Embryonic facial prominence (tissue), 1 donor: ENCODE results near the gene LRRC8D.
"Not testable (repeated sequence)": the region's sequence is repeated elsewhere in the genome, so short reads cannot be mapped to it uniquely, and the experiment has no call there.

Experiments
- DNase-seq: peaks from one replicate; pipeline ENCODE4 v3.0.0-alpha.2; 2016; ENCODE audit errors: extremely low spot score

Gene LRRC8D

DNA sequence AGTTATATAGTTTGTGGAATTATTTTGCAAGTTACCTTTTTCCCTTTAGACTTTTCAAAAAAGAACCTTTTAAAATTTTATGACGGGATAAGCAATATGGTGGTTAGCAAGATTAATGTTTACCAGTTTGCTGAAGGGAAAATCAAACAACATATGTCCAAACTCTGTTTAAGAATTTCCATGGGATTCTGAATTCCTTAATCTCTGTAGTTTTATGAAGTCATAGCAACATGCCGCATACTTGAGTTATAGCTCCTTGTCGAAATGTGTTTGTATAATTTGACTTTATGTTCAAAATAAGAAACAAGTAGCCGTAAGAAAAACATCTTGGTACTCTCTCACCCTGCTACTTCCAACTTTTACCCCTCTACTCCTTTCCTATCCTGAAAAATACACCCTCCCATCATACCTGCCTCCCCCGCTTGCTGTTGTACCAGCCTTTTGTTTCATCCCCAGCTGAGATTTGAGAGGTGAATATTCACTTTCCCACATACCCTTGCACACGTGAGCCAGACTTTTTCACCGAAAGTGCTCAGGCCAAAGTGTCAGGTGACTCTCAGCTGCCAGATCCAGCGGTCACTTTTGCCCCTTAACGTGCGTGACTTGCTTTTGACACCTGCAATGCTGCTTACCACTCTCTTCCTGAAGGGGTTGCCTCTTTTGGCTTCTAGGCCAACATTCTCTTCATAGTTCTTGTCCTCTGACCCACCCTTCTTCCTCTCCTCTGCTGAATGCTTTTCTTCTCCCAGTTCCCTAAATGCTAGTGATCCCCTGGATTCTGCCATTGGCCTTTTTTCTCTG is 90.6 kb downstream of the LRRC8D start:
- no peak for DNase-seq

- DNase-seq = no peak
These were observed 91.2 kb downstream of the LRRC8D start for GRCh38 chr1:89912073-89912472.

DNA sequence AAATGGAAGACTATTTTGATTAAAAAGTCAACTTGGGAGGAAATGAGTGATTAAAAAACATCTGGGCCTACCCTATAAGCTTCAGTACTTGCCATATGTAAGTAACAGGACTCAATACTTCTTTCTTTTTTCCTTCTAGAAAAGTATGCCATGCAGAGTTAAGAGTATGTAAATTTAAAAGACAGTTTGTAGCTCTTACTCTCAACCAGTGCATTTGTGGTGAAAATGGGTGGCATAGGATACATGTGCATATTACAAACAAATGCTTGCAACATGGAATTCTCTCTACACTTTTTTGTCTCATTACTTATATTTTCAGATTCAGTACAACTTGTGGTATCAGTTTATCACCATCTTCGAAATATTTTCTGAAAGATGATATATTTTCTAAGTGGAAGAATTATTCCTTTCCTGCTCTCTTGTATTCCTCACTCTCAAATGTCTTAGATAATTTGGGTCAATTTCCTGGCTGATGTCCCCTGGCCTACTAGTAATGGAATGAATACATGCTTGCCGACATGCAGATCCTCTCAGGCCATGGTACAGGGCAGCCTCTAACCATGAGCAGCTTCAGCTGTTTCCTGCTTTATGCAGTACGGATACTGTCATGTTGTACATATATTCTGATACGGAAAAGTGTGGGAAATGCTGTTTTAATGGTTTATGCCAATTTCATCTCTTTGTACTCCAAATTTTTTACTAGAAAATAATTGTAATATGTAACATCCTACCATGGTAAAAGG is 92.7 kb downstream of the LRRC8D start:
- no peak for DNase-seq

- no peak for DNase-seq
These were observed 96.5 kb downstream of the LRRC8D start for GRCh38 chr1:89917353-89917752.

DNA sequence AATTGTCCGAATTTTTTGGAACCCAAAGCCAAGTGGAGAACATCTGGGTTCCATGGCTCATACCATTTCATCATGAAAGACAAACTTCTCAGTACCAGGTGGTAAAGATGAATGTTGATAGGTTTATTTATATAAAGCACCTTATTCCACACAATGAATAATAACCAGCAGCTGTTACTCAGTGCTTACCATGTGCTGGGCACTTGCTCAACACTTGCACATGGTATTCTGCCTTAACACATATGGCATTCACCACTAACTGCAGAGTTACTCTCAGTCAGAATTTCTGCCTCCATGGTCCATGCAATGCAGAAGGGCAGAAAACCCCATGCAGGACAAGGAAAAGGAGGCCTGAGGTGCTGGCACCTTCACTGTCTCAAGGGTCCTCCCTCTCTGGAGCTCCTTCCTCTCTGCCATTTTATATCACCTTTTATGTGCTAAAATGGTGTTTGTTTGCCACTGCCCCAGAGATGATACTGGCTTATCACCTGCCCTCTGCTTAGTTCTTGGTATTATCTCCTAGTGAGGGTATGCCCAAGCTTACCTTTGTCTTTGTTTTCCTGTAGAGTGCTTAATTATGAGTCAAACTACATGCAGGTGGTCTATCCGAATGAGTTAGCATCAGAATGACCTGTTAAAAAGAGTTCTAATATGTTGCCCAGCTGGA is 97.4 kb downstream of the LRRC8D start:
- DNase-seq = no peak

DNA sequence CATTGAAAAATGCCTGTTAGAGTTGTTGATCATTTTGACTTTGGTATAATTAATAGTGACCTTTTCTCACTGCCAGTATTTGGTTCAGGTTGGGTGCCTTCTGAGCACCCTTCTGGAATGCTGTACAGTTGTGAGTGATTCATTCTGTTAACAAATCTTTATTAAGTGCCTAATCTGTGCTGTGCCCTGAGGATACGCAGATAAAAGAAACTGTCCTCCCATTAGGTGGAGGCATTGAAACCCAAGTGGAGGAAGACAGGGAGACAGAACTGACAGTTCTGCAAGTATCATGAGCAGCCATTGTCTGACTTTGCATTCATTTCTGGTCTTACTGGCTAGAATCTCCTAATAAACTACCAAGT is 97.9 kb downstream of the LRRC8D start:
- DNase-seq = no peak

DNA sequence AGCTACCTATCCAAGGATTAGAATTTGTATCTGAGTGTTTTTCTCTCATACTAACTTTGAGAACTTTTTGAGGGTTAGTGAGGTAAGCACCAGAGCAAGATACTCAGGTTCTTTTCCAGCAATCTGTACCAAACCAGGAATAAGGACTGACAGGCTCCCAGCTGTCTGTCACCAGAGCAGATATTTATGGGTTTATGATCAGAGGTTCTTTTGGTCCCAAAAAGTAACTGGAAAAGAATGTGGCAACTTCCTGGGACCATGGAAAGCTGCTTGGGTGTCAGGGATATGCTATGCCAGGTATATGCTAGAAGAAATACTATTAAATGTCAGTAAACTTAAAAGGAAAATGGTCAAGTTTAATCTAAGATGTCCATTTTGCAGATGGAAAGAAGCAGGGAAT is 98.3 kb downstream of the LRRC8D start:
- no peak for DNase-seq

DNA sequence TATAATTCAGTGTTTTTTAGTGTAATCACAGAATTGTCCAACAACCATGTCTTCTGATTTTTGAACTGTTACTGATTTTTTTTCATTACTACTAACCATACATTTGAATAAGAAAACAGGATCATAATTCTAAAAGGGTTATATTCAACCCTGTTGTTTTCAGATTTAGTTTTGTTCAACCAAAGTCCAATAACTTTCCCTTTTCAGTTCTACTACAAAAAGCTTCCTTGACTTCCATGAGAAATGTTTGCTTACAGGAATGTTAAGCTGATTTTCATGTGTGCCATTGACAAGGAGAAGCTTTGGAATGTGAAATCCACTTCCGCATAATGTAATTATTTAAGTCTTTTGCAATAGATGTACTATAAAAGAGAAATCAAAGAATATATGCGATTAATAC is 102.1 kb downstream of the LRRC8D start:
- no peak for DNase-seq

- no peak for DNase-seq
These were observed 102.7 kb downstream of the LRRC8D start for GRCh38 chr1:89923517-89923916.

GRCh38 chr1:89924075-89924474 is 103.2 kb downstream of the LRRC8D start:
- not testable (repeated sequence) for DNase-seq

DNA sequence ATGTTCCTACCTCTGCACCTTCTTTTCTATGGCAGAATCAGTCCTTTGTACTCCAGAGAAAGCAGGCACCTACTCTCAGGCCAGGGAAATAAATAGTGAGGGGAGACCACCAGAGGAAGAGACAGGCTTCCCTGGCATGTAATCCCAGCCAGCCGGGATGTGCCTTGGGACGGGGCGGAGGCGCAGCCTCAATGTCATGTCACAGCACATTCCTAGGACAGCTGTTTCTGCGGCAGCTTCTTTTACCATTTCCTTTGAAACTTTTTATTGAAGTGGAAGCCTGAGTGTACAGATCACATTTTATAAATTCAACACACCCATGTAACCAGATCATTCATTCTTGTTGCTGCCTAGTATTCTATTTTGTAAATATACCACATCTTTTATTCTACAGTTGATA is 106.2 kb downstream of the LRRC8D start:
- no peak for DNase-seq

- no peak for DNase-seq
These were observed 106.6 kb downstream of the LRRC8D start for GRCh38 chr1:89927478-89927877.

GRCh38 chr1:89928506-89928905 is 107.7 kb downstream of the LRRC8D start:
- no peak for DNase-seq

DNA sequence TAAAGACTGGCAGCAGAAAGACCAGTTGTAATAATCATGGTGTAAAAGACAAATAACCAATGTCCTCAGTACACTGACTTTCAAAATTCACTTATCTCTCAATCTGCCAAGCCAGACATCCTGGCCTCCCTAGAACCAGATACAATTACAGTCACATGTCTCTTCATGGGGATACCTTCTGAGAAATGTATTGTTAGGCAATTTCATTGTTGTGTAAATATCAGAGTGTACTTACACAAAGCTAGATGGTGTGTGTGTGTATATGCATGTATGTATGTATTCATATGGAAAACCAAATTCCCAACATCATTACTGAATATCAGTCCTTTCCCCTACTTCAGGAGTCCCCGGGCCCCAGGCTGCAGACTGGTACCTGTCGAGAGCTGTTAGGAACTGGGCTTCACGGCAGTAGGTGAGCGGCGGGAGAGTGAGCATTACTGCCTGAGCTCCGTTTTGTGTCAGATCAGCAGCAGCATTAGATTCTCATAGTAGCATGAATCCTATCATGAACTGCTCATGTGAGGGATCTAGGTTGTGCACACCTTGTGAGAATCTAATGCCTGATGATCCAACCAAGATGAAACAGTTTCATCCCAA is 108.7 kb downstream of the LRRC8D start:
- DNase-seq = no peak

- no peak for DNase-seq
These were observed 109.7 kb downstream of the LRRC8D start for GRCh38 chr1:89930579-89930978.

DNA sequence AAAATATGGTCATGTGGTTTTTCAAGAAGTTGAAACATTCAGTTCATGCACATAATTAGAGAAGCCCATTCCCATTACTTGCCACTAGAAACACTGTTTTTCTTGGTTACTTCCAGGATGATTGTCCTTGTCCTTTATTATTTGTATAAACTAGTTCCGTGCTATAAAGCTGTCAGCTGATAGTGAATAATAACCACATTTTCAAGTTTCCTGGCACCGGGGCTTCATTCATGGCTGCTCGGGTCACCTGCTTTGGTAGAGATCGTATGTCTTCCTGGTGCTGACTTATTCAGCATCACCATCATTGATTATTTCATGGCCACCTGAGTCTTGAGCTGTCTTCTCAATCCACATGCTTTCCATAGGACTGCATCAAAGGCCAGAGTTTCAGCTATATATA is 111.1 kb downstream of the LRRC8D start:
- no peak for DNase-seq

DNA sequence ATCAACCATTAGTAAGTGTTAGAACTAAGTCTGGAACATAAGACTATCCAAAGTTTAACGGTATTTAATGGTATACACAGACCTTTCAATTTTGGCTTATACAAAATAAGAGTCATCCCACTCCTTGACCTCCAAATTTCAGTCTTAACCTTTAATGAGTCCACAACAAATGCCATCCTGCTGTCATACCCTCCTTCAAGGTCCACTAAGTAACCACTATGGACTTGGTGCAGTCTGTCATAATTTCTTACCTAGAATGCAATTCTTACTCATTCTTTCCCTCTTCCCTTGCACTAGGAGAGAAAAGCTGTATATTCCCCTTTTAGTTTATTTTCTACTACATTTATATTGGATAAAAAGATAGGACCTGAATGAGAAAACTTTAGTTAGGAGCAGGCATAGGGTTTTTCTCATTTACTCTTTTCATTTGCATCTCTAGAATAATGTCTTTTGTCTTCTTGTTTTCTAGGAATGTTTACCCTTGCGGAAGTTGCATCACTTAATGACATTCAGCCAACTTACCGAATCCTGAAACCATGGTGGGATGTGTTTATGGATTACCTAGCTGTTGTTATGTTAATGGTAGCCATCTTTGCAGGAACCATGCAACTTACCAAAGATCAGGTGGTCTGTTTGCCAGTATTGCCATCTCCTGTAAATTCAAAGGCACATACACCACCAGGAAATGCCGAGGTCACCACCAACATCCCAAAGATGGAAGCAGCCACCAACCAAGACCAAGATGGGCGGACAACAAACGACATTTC is 111.9 kb downstream of the LRRC8D start:
- DNase-seq = no peak

GRCh38 chr1:89934461-89934860 is 113.6 kb downstream of the LRRC8D start:
- DNase-seq = no peak

GRCh38 chr1:89935235-89935634 is 114.4 kb downstream of the LRRC8D start:
- no peak for DNase-seq

DNA sequence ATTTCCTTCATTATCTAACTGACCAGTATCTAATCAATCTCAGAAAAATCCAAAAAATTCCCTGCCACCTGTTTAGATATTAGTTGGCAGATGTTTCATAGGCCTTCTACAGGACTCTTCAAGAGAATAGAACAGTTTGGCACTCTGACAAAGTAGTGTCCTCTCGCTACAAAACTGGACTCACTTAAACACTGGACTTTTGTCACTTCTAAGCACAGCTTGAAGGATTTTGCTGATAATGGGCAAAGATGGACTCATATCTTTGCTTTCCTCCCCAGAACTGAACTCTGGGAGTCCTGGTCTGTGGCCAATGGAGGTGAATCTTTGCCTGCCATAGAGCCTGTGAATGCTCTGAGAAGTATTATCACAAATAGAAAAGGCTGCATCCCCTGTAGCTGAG is 115.9 kb downstream of the LRRC8D start:
- DNase-seq = no peak

- DNase-seq = no peak
These were observed 117.6 kb downstream of the LRRC8D start for GRCh38 chr1:89938171-89939055.
